Heart right ventricle (tissue), 16 donors: Measurements from ENCODE around the gene NACAD. TPM values are rescaled to one million over a fixed set of nuclear protein-coding genes. Genes with fewer than 3 reads are reported as not detected.

ENCODE experiments used
- ATAC-seq, 8 donors: fragments of 200-7000 bp; cut with Tn5 transposase; one replicate each; pipeline ENCODE4 v1.9.1; 2020; ENCODE audit warnings: mild to moderate bottlenecking in 8 of 8, moderate library complexity in 8 of 8, moderate number of reproducible peaks in 1 of 8
- DNase-seq, 2 donors: peaks; one replicate each; pipeline ENCODE4 v3.0.0-alpha.2; 2020
- H3K27ac ChIP-seq, 10 donors: fragments of 200-600 bp; sonication (generic) in 2 of 10; one replicate each; pipeline versions ENCODE4 v1.5.0 to v1.8.0; 2020 to 2022; ENCODE audit warnings: mild to moderate bottlenecking in 3 of 10
- H3K27me3 ChIP-seq, 7 donors: fragments of 200-600 bp; one replicate each; pipeline ENCODE4 v1.8.0; 2021 to 2022; ENCODE audit warnings: mild to moderate bottlenecking in 2 of 7
- H3K36me3 ChIP-seq, 9 donors: fragments of 200-600 bp; sonication (generic) in 1 of 9; one replicate each; pipeline versions ENCODE4 v1.5.0 to v1.8.0; 2020 to 2022; ENCODE audit warnings: mild to moderate bottlenecking in 2 of 9
- H3K4me1 ChIP-seq, 9 donors: fragments of 200-600 bp; sonication (generic) in 1 of 9; one replicate each; pipeline versions ENCODE4 v1.5.0 to v1.8.0; 2020 to 2022; ENCODE audit warnings: mild to moderate bottlenecking in 4 of 9
- H3K4me3 ChIP-seq, 10 donors: fragments of 200-600 bp; sonication (generic) in 2 of 10; one replicate each; pipeline versions ENCODE4 v1.5.0 to v1.8.0; 2020 to 2022; ENCODE audit warnings: mild to moderate bottlenecking in 7 of 10, moderate library complexity in 2 of 10
- H3K9me3 ChIP-seq, 11 donors: fragments of 200-600 bp in 10 of 11; sonication (generic) in 2 of 11; one replicate each; pipeline versions ENCODE4 v1.5.0 to v1.8.0; 2013 to 2022; ENCODE audit warnings: mild to moderate bottlenecking in 2 of 11, control low read depth in 1 of 11, moderate library complexity in 1 of 11
- CTCF ChIP-seq, 9 donors: fragments of 200-600 bp; sonication (generic) in 2 of 9; IDR thresholded peaks; one replicate each; pipeline versions ENCODE4 v1.5.0 to v1.8.0; 2021 to 2022; ENCODE audit warnings: antibody characterized with exemption in 9 of 9, mild to moderate bottlenecking in 5 of 9, moderate library complexity in 1 of 9
- WGBS, 2 donors: extraction: QIAGEN DNeasy Blood & Tissue Kit; methylation state at CpG; one replicate each; pipeline ENCODE4 v1.1.7; 2013; ENCODE audit warnings: inconsistent platforms in 1 of 2; 5-methylcytosine and 5-hydroxymethylcytosine counted together
- intact Hi-C, 10 donors: fragments of 100-400 bp; cut with DNase I; formaldehyde crosslinking; loops; one replicate each; pipeline versions ENCODE4 v1.11.1 to v1.14.2; 2022
- polyA plus RNA-seq, 2 donors: library from polyadenylated mRNA; stranded (reverse); fragments of 200-250 nt; gene quantifications; one replicate each; pipeline ENCODE4 v1.2.3, GENCODE V29; 2013
- total RNA-seq, 10 donors: library from RNA; stranded (reverse); fragmentation: NEBNext Ultra II Directional in 3 of 10; extraction: Animal tissue kit (Norgen Biotek cat#: 25700) in 3 of 10; gene quantifications; one replicate each; pipeline versions ENCODE4 v1.2.1 to v1.2.4, GENCODE V29; 2021 to 2023
- donor health status: Arrhythmogenic right ventricular cardiomyopathy.
- donor health status: ischemic (EF 13 %, LVEDD 7.1; RV severe dilation, severe dysfunction).
- donor health status: healthy with polysubstance abuse.
- donor health status: DM: no; HTN: yes; CAD: no.
- donor health status: DM: no; HTN: no; CAD: no.
- donor health status: ischemic (EF 25% LVEDD 6.9; RV normal size, moderate dysfunction).
- donor health status: ischemic (EF 25% LVEDD 5.7; RV mildly dilated, moderate dysfunction).
- donor health status: healthy.
- donor health status: DM: yes; HTN: yes; CAD: no.
- donor health status: Ischemic cardiomyopathy.
- donor health status: ischemic (EF 35%, LVEDD 5.7; RV mildly dilated, moderate dysfunction).
- donor health status: nonischemic (EF 11% LVEDD 7.7; RV severe dilation, severe dysfunction).
- donor health status: DM: yes; HTN: yes; CAD: no.
- donor health status: PGD.
- donor health status: ischemic (EF 29% LVEDD 5.4; RV normal size, mild dysfunction).
- donor health status: nonischemic (EF 23%, LVEDD 6.1; RV moderate dilation, normal function).

NACAD gene
- total and polyA plus RNA-seq, 12 donors, result 3.0 to 12.0 (median 4.7) TPM

- intact Hi-C loops, result loop anchor here in 1 of 10 donors (10.0 kb wide), 1 partner anchor 53 kb away; the partner anchor contains the start of gene CCM2
- ATAC-seq, result no peak
- TF ChIP-seq CTCF (IDR thresholded peaks at IDR 0.05), result no peak
Measured at GRCh38 chr7:45057878-45058277, 30.9 kb downstream of the NACAD start.

GRCh38 chr7:45055594-45056219, 33.1 kb downstream of the NACAD start:
- H3K4me3 ChIP-seq, result no peak overlapping the region
- H3K27ac ChIP-seq, result no peak overlapping the region
- DNase-seq (no peak), ATAC-seq (no peak)
- H3K36me3 ChIP-seq, result peaks cover 0 to 33% (median 0%) of the 10 kb centered on the region in 9 donors
- intact Hi-C loops, result loop anchor here in 1 of 10 donors (10.0 kb wide), 1 partner anchor 51 kb away; the partner anchor contains the start of gene CCM2
- H3K9me3 ChIP-seq, result no peaks in the 10 kb centered on the region
- H3K4me1 ChIP-seq, result peaks cover 0 to 14% (median 0%) of the 10 kb centered on the region in 9 donors
- H3K27me3 ChIP-seq, result no peaks in the 10 kb centered on the region
- WGBS, 2 donors, result 97 to 100% methylated on average over 5 of the region's 5 CpGs
- TF ChIP-seq CTCF (IDR thresholded peaks at IDR 0.05), result no peak

More at GRCh38 chr7:45057878-45058277, 30.9 kb downstream of the NACAD start:
- 94 to 98% methylated on average over 5 of the region's 5 CpGs for WGBS, 2 donors
- no peak overlapping the region for H3K27ac ChIP-seq
- H3K27me3 ChIP-seq, result no peaks in the 10 kb centered on the region
- H3K4me1 ChIP-seq, result peaks cover 0 to 19% (median 0%) of the 10 kb centered on the region in 9 donors
- H3K36me3 ChIP-seq, result peaks cover 0 to 22% (median 0%) of the 10 kb centered on the region in 9 donors
- H3K4me3 ChIP-seq, result no peak overlapping the region
- no peak for DNase-seq
- H3K9me3 ChIP-seq, result no peaks in the 10 kb centered on the region

- Histone ChIP-seq H3K4me1 (peaks cover 0 to 7% (median 0%) of the 10 kb centered on the region in 9 donors), H3K9me3 (no peaks in the 10 kb centered on the region), H3K27ac (no peak overlapping the region), H3K27me3 (no peaks in the 10 kb centered on the region), H3K4me3 (no peak overlapping the region), H3K36me3 (peaks cover 0 to 37% (median 0%) of the 10 kb centered on the region in 9 donors)
- DNase-seq (no peak), ATAC-seq (no peak)
- intact Hi-C loops, result loop anchor here in 1 of 10 donors (10.0 kb wide), 1 partner anchor 50 kb away; the partner anchor contains the start of gene CCM2
- TF ChIP-seq CTCF (IDR thresholded peaks at IDR 0.05), result no peak
- WGBS, 2 donors, result 92% methylated on average over 5 of the region's 5 CpGs
Measured at GRCh38 chr7:45055016-45055415, 33.8 kb downstream of the NACAD start.

GRCh38 chr7:45054442-45054841, 34.3 kb downstream of the NACAD start:
- ATAC-seq, result no peak
- Histone ChIP-seq H3K36me3 (peaks cover 0 to 43% (median 0%) of the 10 kb centered on the region in 9 donors), H3K27ac (no peak overlapping the region), H3K4me1 (peaks cover 0 to 7% (median 0%) of the 10 kb centered on the region in 9 donors), H3K9me3 (no peaks in the 10 kb centered on the region), H3K27me3 (no peaks in the 10 kb centered on the region), H3K4me3 (no peak overlapping the region)
- intact Hi-C loops, result loop anchor here in 1 of 10 donors (10.0 kb wide), 1 partner anchor 50 kb away; the partner anchor contains the start of gene CCM2
- no peak for DNase-seq
- TF ChIP-seq CTCF (IDR thresholded peaks at IDR 0.05), result no peak
- 98 to 100% methylated on average over 3 of the region's 3 CpGs for WGBS, 2 donors
